Mesenchymal stem cell (in vitro differentiated cells and primary cell): ENCODE data around the gene DSP.

ENCODE experiments used
- DNase-seq: peaks from one replicate; pipeline ENCODE4 v3.0.0-alpha.2; 2013
- H2AFZ ChIP-seq: one replicate; pipeline ENCODE4 v1.6.1; 2013; ENCODE audit warnings: low read depth, mild to moderate bottlenecking, control low read depth, inconsistent platforms, low read length, moderate library complexity
- H2AK5ac ChIP-seq: 2 replicates; pipeline ENCODE4 v1.6.1; 2013; ENCODE audit warnings: low read length, moderate library complexity, mild to moderate bottlenecking, inconsistent platforms; ENCODE audit not compliant: severe bottlenecking
- H2BK120ac ChIP-seq: one replicate; pipeline ENCODE4 v1.6.1; 2013; ENCODE audit warnings: low read depth, mild to moderate bottlenecking, inconsistent platforms, low read length, moderate library complexity
- H2BK12ac ChIP-seq, 2 experiments: one replicate each; pipeline ENCODE4 v1.6.1; 2013; ENCODE audit warnings: inconsistent platforms in 2 of 2, low read length in 2 of 2, mild to moderate bottlenecking in 2 of 2, moderate library complexity in 2 of 2, control low read depth in 1 of 2
- H2BK15ac ChIP-seq: one replicate; pipeline ENCODE4 v1.6.1; 2013; ENCODE audit warnings: mild to moderate bottlenecking, low read depth, inconsistent platforms; ENCODE audit not compliant: poor library complexity, severe bottlenecking
- H2BK5ac ChIP-seq: 2 replicates; pipeline ENCODE4 v1.6.1; 2013; ENCODE audit warnings: low read depth, mild to moderate bottlenecking, low read length, control low read depth, inconsistent platforms; ENCODE audit not compliant: poor library complexity, severe bottlenecking
- H3K14ac ChIP-seq, 2 experiments: one replicate each; pipeline ENCODE4 v1.6.1; 2013; ENCODE audit warnings: inconsistent platforms in 2 of 2, low read length in 2 of 2, control low read depth in 1 of 2, mild to moderate bottlenecking in 1 of 2, moderate library complexity in 1 of 2
- H3K18ac ChIP-seq, 2 experiments: one replicate each; pipeline ENCODE4 v1.6.1; 2013; ENCODE audit warnings: inconsistent platforms in 2 of 2, low read length in 2 of 2, control low read depth in 1 of 2, low read depth in 1 of 2, mild to moderate bottlenecking in 1 of 2
- H3K23ac ChIP-seq, 2 experiments: one replicate each; pipeline ENCODE4 v1.6.1; 2013; ENCODE audit warnings: inconsistent platforms in 2 of 2, low read length in 2 of 2, mild to moderate bottlenecking in 2 of 2, moderate library complexity in 2 of 2, control low read depth in 1 of 2
- H3K27ac ChIP-seq: 2 replicates; pipeline ENCODE4 v1.5.1; 2013; ENCODE audit warnings: mild to moderate bottlenecking, moderate library complexity, low read length, control low read depth, inconsistent platforms; ENCODE audit not compliant: poor library complexity, severe bottlenecking
- H3K27me3 ChIP-seq, 2 experiments: 2 replicates each; pipeline versions ENCODE4 v1.6.1 to v1.7.0; 2013; ENCODE audit warnings: low read length in 2 of 2, mild to moderate bottlenecking in 2 of 2, moderate library complexity in 2 of 2, control low read depth in 1 of 2, inconsistent platforms in 1 of 2; ENCODE audit not compliant: control insufficient read depth in 1 of 2, insufficient read depth in 1 of 2
- H3K36me3 ChIP-seq, 2 experiments: 2 replicates each; pipeline versions ENCODE4 v1.6.1 to v1.7.0; 2013; ENCODE audit warnings: low read length in 2 of 2, control low read depth in 1 of 2, inconsistent platforms in 1 of 2, low read depth in 1 of 2, mild to moderate bottlenecking in 1 of 2; ENCODE audit not compliant: insufficient read depth in 2 of 2, control insufficient read depth in 1 of 2
- H3K4ac ChIP-seq, 2 experiments: one replicate each; pipeline ENCODE4 v1.6.1; 2013; ENCODE audit warnings: inconsistent platforms in 2 of 2, low read length in 2 of 2, mild to moderate bottlenecking in 2 of 2, moderate library complexity in 2 of 2, control low read depth in 1 of 2, low read depth in 1 of 2
- H3K4me1 ChIP-seq: 2 replicates; pipeline ENCODE4 v1.6.1; 2013; ENCODE audit warnings: low read depth, low read length, control low read depth; ENCODE audit not compliant: control insufficient read depth, insufficient read depth
- H3K4me2 ChIP-seq: 2 replicates; pipeline ENCODE4 v1.6.1; 2013; ENCODE audit warnings: low read length, mild to moderate bottlenecking, inconsistent platforms; ENCODE audit not compliant: poor library complexity, severe bottlenecking
- H3K4me3 ChIP-seq, 2 experiments: 2 replicates each; pipeline versions ENCODE4 v1.5.1 to v1.7.0; 2013; ENCODE audit warnings: low read length in 2 of 2, mild to moderate bottlenecking in 2 of 2, control low read depth in 1 of 2, low read depth in 1 of 2; ENCODE audit not compliant: insufficient read depth in 1 of 2
- H3K79me1 ChIP-seq: replicated peaks from 2 replicates; pipeline ENCODE4 v1.6.1; 2013; ENCODE audit warnings: mild to moderate bottlenecking, control low read depth, low read length, inconsistent platforms; ENCODE audit not compliant: poor library complexity, severe bottlenecking
- H3K9ac ChIP-seq: 2 replicates; pipeline ENCODE4 v1.7.0; 2013; ENCODE audit warnings: mild to moderate bottlenecking, low read length, moderate library complexity
- H3K9me3 ChIP-seq: 2 replicates; pipeline ENCODE4 v1.7.0; 2013; ENCODE audit warnings: mild to moderate bottlenecking, low read length; ENCODE audit not compliant: control insufficient read depth
- H4K8ac ChIP-seq: one replicate; pipeline ENCODE4 v1.6.1; 2013; ENCODE audit warnings: inconsistent platforms, mild to moderate bottlenecking, low read length, moderate library complexity
- H4K91ac ChIP-seq: one replicate; pipeline ENCODE4 v1.6.1; 2013; ENCODE audit warnings: mild to moderate bottlenecking, low read length, inconsistent platforms
- WGBS: methylation state at CpG from one replicate; pipeline ENCODE4 v1.1.7; 2013; ENCODE audit warnings: mixed read lengths; 5-methylcytosine and 5-hydroxymethylcytosine counted together

The DSP gene

GRCh38 chr6:7505189-7505699 lies 36.2 kb upstream of the DSP start:
- Histone ChIP-seq H4K91ac (no peak overlapping the region), H3K4ac (no peak overlapping the region), H2AK5ac (no peak overlapping the region)

DNA sequence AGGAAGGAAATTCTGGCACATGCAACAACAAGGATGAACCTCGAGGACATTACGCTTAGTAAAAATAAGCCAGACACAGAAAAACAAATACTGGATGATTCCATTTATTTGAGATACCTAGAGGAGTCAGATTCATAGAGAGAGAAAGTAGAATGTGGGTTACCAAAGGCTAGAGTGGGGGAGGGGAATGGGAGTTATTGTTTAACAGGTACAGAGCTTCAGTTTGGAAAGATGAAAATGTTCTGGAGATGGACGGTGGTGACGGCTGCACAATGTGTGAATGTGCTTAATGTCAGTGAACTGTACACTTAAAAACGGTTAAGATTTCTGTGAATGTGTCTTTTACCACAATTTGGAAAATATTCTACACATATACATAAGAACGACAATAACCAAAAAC lies 33.9 kb upstream of the DSP start:
- Histone ChIP-seq H3K18ac (no peak overlapping the region), H3K9ac (no peak overlapping the region), H4K91ac (no peak overlapping the region), H3K27ac (no peak overlapping the region), H2AFZ (no peak overlapping the region), H2BK5ac (no peak overlapping the region), H3K23ac (no peak overlapping the region), H3K4me2 (no peak overlapping the region), H3K4me3 (no peak overlapping the region), H3K36me3 (no peaks in the 10 kb centered on the region), H2AK5ac (no peak overlapping the region), H3K4me1 (peaks cover 5% of the 10 kb centered on the region), H2BK120ac (no peak overlapping the region), H3K14ac (no peak overlapping the region), H2BK12ac (no peak overlapping the region), H3K79me1 (no peaks in the 10 kb centered on the region), H4K8ac (no peak overlapping the region), H2BK15ac (no peak overlapping the region), H3K27me3 (peaks cover 0 to 28% of the 10 kb centered on the region in 2 experiments), H3K9me3 (no peaks in the 10 kb centered on the region), H3K4ac (no peak overlapping the region)
- no peak for DNase-seq
- WGBS = 94% methylated on average over 4 of the region's 6 CpGs

More at GRCh38 chr6:7505189-7505699, 36.2 kb upstream of the DSP start:
- Histone ChIP-seq H3K9ac (peak overlapping the region; percentile 46), H3K14ac (no peak overlapping the region), H3K4me3 (peak overlapping the region in 1 of 2 experiments; percentile 32), H3K9me3 (no peaks in the 10 kb centered on the region), H3K4me2 (no peak overlapping the region), H3K27me3 (peaks cover 0 to 14% of the 10 kb centered on the region in 2 experiments), H3K4me1 (peaks cover 5% of the 10 kb centered on the region), H4K8ac (peak overlapping the region; percentile 60), H3K36me3 (no peaks in the 10 kb centered on the region), H3K18ac (no peak overlapping the region), H3K27ac (peak overlapping the region; percentile 78), H2BK12ac (no peak overlapping the region), H3K79me1 (no peaks in the 10 kb centered on the region), H2AFZ (peak overlapping the region; percentile 57), H3K23ac (no peak overlapping the region), H2BK15ac (no peak overlapping the region), H2BK5ac (no peak overlapping the region), H2BK120ac (no peak overlapping the region)
- DNase-seq = peak; percentile 66
- WGBS = 26% methylated on average over 10 of the region's 10 CpGs

GRCh38 chr6:7512320-7512719 lies 29.2 kb upstream of the DSP start:
- no peaks in the 10 kb centered on the region for H3K9me3 ChIP-seq

GRCh38 chr6:7513529-7513928 lies 27.9 kb upstream of the DSP start:
- H4K8ac ChIP-seq = no peak overlapping the region
- H3K27ac ChIP-seq = no peak overlapping the region
- no peak overlapping the region for H3K4ac ChIP-seq
- no peak overlapping the region for H2BK12ac ChIP-seq
- H2AFZ ChIP-seq = no peak overlapping the region
- H3K23ac ChIP-seq = no peak overlapping the region
- H3K9ac ChIP-seq = no peak overlapping the region
- no peak overlapping the region for H3K18ac ChIP-seq
- no peak overlapping the region for H3K14ac ChIP-seq
- H2AK5ac ChIP-seq = no peak overlapping the region
- H3K36me3 ChIP-seq = no peaks in the 10 kb centered on the region
- no peak overlapping the region for H4K91ac ChIP-seq
- H3K4me3 ChIP-seq = no peak overlapping the region
- WGBS = 88% methylated on average over 5 of the region's 5 CpGs
- no peaks in the 10 kb centered on the region for H3K4me1 ChIP-seq
- H3K79me1 ChIP-seq = no peaks in the 10 kb centered on the region
- no peaks in the 10 kb centered on the region for H3K9me3 ChIP-seq
- H2BK15ac ChIP-seq = no peak overlapping the region
- DNase-seq = no peak
- no peak overlapping the region for H3K4me2 ChIP-seq
- peaks cover 0 to 41% of the 10 kb centered on the region in 2 experiments for H3K27me3 ChIP-seq
- H2BK120ac ChIP-seq = no peak overlapping the region
- H2BK5ac ChIP-seq = no peak overlapping the region

More at GRCh38 chr6:7512320-7512719, 29.2 kb upstream of the DSP start:
- DNase-seq = no peak
- no peak overlapping the region for H2BK12ac ChIP-seq
- no peak overlapping the region for H3K9ac ChIP-seq
- H2BK5ac ChIP-seq = no peak overlapping the region
- no peak overlapping the region for H3K27ac ChIP-seq
- H3K4me1 ChIP-seq = no peaks in the 10 kb centered on the region
- no peak overlapping the region for H3K18ac ChIP-seq
- H3K14ac ChIP-seq = no peak overlapping the region
- H2BK120ac ChIP-seq = no peak overlapping the region
- no peak overlapping the region for H2BK15ac ChIP-seq
- H4K91ac ChIP-seq = no peak overlapping the region
- no peak overlapping the region for H2AK5ac ChIP-seq
- H3K36me3 ChIP-seq = no peaks in the 10 kb centered on the region
- WGBS = 100% methylated on average over 1 of the region's 2 CpGs
- H3K4ac ChIP-seq = no peak overlapping the region
- no peak overlapping the region for H2AFZ ChIP-seq
- no peak overlapping the region for H4K8ac ChIP-seq
- no peak overlapping the region for H3K4me3 ChIP-seq
- H3K23ac ChIP-seq = peak overlapping the region in 1 of 2 experiments; percentile 21
- H3K27me3 ChIP-seq = peaks cover 0 to 41% of the 10 kb centered on the region in 2 experiments
- H3K79me1 ChIP-seq = no peaks in the 10 kb centered on the region
- no peak overlapping the region for H3K4me2 ChIP-seq
